ENCODE data around the gene ARHGEF7. TPM values are rescaled to one million over a fixed set of nuclear protein-coding genes. Genes with fewer than 3 reads are reported as not detected.
"Not testable (repeated sequence)": the region's sequence is repeated elsewhere in the genome, so short reads cannot be mapped to it uniquely, and the experiment has no call there.

The ARHGEF7 gene
- total RNA-seq, 1 donor from 2014 or later, result 73.7 TPM

GRCh38 chr13:111183959-111184358 lies 68.8 kb downstream of the ARHGEF7 start:
- H3K4me1 Mint-ChIP-seq (ENCODE audit: low read depth), result peaks cover 86% of the 10 kb centered on the region
- no peak for DNase-seq (ENCODE audit: low spot score)
- peaks cover 41% of the 10 kb centered on the region for H3K36me3 Mint-ChIP-seq (ENCODE audit: low read depth)
- intact Hi-C loops (cut with micrococcal nuclease), result no loop called here
- no peak overlapping the region for H3K4me3 Mint-ChIP-seq
- H3K27me3 Mint-ChIP-seq (ENCODE audit: insufficient read depth), result no peaks in the 10 kb centered on the region
- H3K9me3 Mint-ChIP-seq, result no peaks in the 10 kb centered on the region
- H3K27ac Mint-ChIP-seq, result no peak overlapping the region

GRCh38 chr13:111184458-111185401 lies 69.6 kb downstream of the ARHGEF7 start:
- Mint-ChIP-seq H3K9me3 (no peaks in the 10 kb centered on the region), H3K36me3 (ENCODE audit: low read depth) (peaks cover 42% of the 10 kb centered on the region), H3K4me1 (ENCODE audit: low read depth) (peaks cover 88% of the 10 kb centered on the region), H3K4me3 (peak overlapping the region; percentile 60), H3K27ac (peak overlapping the region; percentile 87), H3K27me3 (ENCODE audit: insufficient read depth) (no peaks in the 10 kb centered on the region)
- intact Hi-C loops (cut with micrococcal nuclease), result no loop called here
- peak; percentile 17 for DNase-seq (ENCODE audit: low spot score)

- Mint-ChIP-seq H3K27me3 (ENCODE audit: insufficient read depth) (no peaks in the 10 kb centered on the region), H3K9me3 (peaks cover 2% of the 10 kb centered on the region), H3K27ac (peak overlapping the region; percentile 5), H3K4me3 (no peak overlapping the region), H3K36me3 (ENCODE audit: low read depth) (peaks cover 36% of the 10 kb centered on the region), H3K4me1 (ENCODE audit: low read depth) (peaks cover 90% of the 10 kb centered on the region)
- intact Hi-C loops (cut with micrococcal nuclease), result no loop called here
- no peak for DNase-seq (ENCODE audit: low spot score)
Observed at GRCh38 chr13:111186305-111186935, 71.3 kb downstream of the ARHGEF7 start.

GRCh38 chr13:111187960-111188541 lies 72.9 kb downstream of the ARHGEF7 start:
- H3K4me1 Mint-ChIP-seq (ENCODE audit: low read depth), result peaks cover 86% of the 10 kb centered on the region
- H3K4me3 Mint-ChIP-seq, result peak overlapping the region; percentile 15
- peaks cover 5% of the 10 kb centered on the region for H3K9me3 Mint-ChIP-seq
- no peaks in the 10 kb centered on the region for H3K27me3 Mint-ChIP-seq (ENCODE audit: insufficient read depth)
- H3K27ac Mint-ChIP-seq, result peak overlapping the region; percentile 95
- H3K36me3 Mint-ChIP-seq (ENCODE audit: low read depth), result peaks cover 32% of the 10 kb centered on the region
- intact Hi-C loops (cut with micrococcal nuclease), result loop anchor here (2.0 kb wide), 1 partner anchor 35 kb away; no protein-coding TSS in a partner anchor
- no peak for DNase-seq (ENCODE audit: low spot score)

- Mint-ChIP-seq H3K4me3 (peak overlapping the region; percentile 79), H3K4me1 (ENCODE audit: low read depth) (peaks cover 79% of the 10 kb centered on the region), H3K36me3 (ENCODE audit: low read depth) (peaks cover 28% of the 10 kb centered on the region), H3K27ac (peak overlapping the region; percentile 95)
- not testable (repeated sequence) for H3K9me3 Mint-ChIP-seq; H3K27me3 Mint-ChIP-seq (ENCODE audit: insufficient read depth)
- intact Hi-C loops (cut with micrococcal nuclease), result loop anchor here (1.0 to 2.0 kb wide), 4 partner anchors 9 to 36 kb away; no protein-coding TSS in a partner anchor
- peak; percentile 69 for DNase-seq (ENCODE audit: low spot score)
Observed at GRCh38 chr13:111189064-111189505, 74.0 kb downstream of the ARHGEF7 start.

GRCh38 chr13:111189516-111189915 lies 74.4 kb downstream of the ARHGEF7 start:
- Mint-ChIP-seq H3K4me1 (ENCODE audit: low read depth) (peaks cover 79% of the 10 kb centered on the region), H3K4me3 (peak overlapping the region; percentile 79), H3K27ac (peak overlapping the region; percentile 95), H3K36me3 (ENCODE audit: low read depth) (peaks cover 28% of the 10 kb centered on the region)
- H3K9me3 Mint-ChIP-seq; DNase-seq (ENCODE audit: low spot score); H3K27me3 Mint-ChIP-seq (ENCODE audit: insufficient read depth): not testable (repeated sequence)
- intact Hi-C loops (cut with micrococcal nuclease), result loop anchor here (1.0 to 2.0 kb wide), 4 partner anchors 9 to 36 kb away; no protein-coding TSS in a partner anchor

GRCh38 chr13:111193223-111193622 lies 78.1 kb downstream of the ARHGEF7 start:
- H3K9me3 Mint-ChIP-seq; DNase-seq (ENCODE audit: low spot score); H3K4me3 Mint-ChIP-seq; H3K27me3 Mint-ChIP-seq (ENCODE audit: insufficient read depth); intact Hi-C loops (cut with micrococcal nuclease); H3K27ac Mint-ChIP-seq: not testable (repeated sequence)
- H3K4me1 Mint-ChIP-seq (ENCODE audit: low read depth), result peaks cover 48% of the 10 kb centered on the region
- H3K36me3 Mint-ChIP-seq (ENCODE audit: low read depth), result peaks cover 38% of the 10 kb centered on the region

- DNase-seq (ENCODE audit: low spot score); H3K27ac Mint-ChIP-seq; H3K27me3 Mint-ChIP-seq (ENCODE audit: insufficient read depth); H3K4me3 Mint-ChIP-seq; H3K9me3 Mint-ChIP-seq; intact Hi-C loops (cut with micrococcal nuclease): not testable (repeated sequence)
- Mint-ChIP-seq H3K4me1 (ENCODE audit: low read depth) (peaks cover 40% of the 10 kb centered on the region), H3K36me3 (ENCODE audit: low read depth) (peaks cover 39% of the 10 kb centered on the region)
Observed at GRCh38 chr13:111194651-111195050, 79.5 kb downstream of the ARHGEF7 start.

GRCh38 chr13:111198732-111199378 lies 83.7 kb downstream of the ARHGEF7 start:
- intact Hi-C loops (cut with micrococcal nuclease); H3K9me3 Mint-ChIP-seq; H3K27ac Mint-ChIP-seq; H3K27me3 Mint-ChIP-seq (ENCODE audit: insufficient read depth); DNase-seq (ENCODE audit: low spot score); H3K4me3 Mint-ChIP-seq: not testable (repeated sequence)
- H3K36me3 Mint-ChIP-seq (ENCODE audit: low read depth), result peaks cover 31% of the 10 kb centered on the region
- H3K4me1 Mint-ChIP-seq (ENCODE audit: low read depth), result peaks cover 53% of the 10 kb centered on the region

GRCh38 chr13:111201304-111201940 lies 86.3 kb downstream of the ARHGEF7 start:
- Mint-ChIP-seq H3K9me3 (no peaks in the 10 kb centered on the region), H3K27ac (peak overlapping the region; percentile 43), H3K27me3 (ENCODE audit: insufficient read depth) (no peaks in the 10 kb centered on the region), H3K4me1 (ENCODE audit: low read depth) (peaks cover 55% of the 10 kb centered on the region), H3K4me3 (no peak overlapping the region), H3K36me3 (ENCODE audit: low read depth) (peaks cover 30% of the 10 kb centered on the region)
- intact Hi-C loops (cut with micrococcal nuclease), result loop anchor here (5.0 kb wide), 2 partner anchors 49 to 284 kb away; partner anchors contain the start of gene ANKRD10
- DNase-seq (ENCODE audit: low spot score), result no peak

GRCh38 chr13:111202156-111202621 lies 87.1 kb downstream of the ARHGEF7 start:
- intact Hi-C loops (cut with micrococcal nuclease), result loop anchor here (1.0 to 5.0 kb wide), 3 partner anchors 13 to 285 kb away; partner anchors contain the start of gene ANKRD10

GRCh38 chr13:111202745-111203144 lies 87.6 kb downstream of the ARHGEF7 start:
- peaks cover 55% of the 10 kb centered on the region for H3K4me1 Mint-ChIP-seq (ENCODE audit: low read depth)
- peak overlapping the region; percentile 31 for H3K27ac Mint-ChIP-seq
- peaks cover 18% of the 10 kb centered on the region for H3K36me3 Mint-ChIP-seq (ENCODE audit: low read depth)

More at GRCh38 chr13:111202156-111202621, 87.1 kb downstream of the ARHGEF7 start:
- Mint-ChIP-seq H3K4me3 (no peak overlapping the region), H3K4me1 (ENCODE audit: low read depth) (peaks cover 55% of the 10 kb centered on the region), H3K9me3 (no peaks in the 10 kb centered on the region), H3K27ac (no peak overlapping the region), H3K27me3 (ENCODE audit: insufficient read depth) (no peaks in the 10 kb centered on the region), H3K36me3 (ENCODE audit: low read depth) (peaks cover 24% of the 10 kb centered on the region)
- no peak for DNase-seq (ENCODE audit: low spot score)

More at GRCh38 chr13:111202745-111203144, 87.6 kb downstream of the ARHGEF7 start:
- H3K9me3 Mint-ChIP-seq, result no peaks in the 10 kb centered on the region
- no peaks in the 10 kb centered on the region for H3K27me3 Mint-ChIP-seq (ENCODE audit: insufficient read depth)
- intact Hi-C loops (cut with micrococcal nuclease), result loop anchor here (1.0 to 5.0 kb wide), 3 partner anchors 13 to 285 kb away; partner anchors contain the start of gene ANKRD10
- no peak overlapping the region for H3K4me3 Mint-ChIP-seq
- no peak for DNase-seq (ENCODE audit: low spot score)

Measured in activated T-helper 1 cell treated with anti-CD3 and anti-CD28 coated beads, Interleukin-12 subunit alpha, Interleukin-12 subunit beta, Interleukin-2, Interleukin-4 antibody, amounts not matched to agents 30 ng/mL and 10 ng/mL and 1 ng/mL, durations not matched to agents 14 hours and 24 hours and 36 hours (primary cell).